Measurements from ENCODE around the gene GRIK4.
"Not testable (repeated sequence)": the region's sequence is repeated elsewhere in the genome, so short reads cannot be mapped to it uniquely, and the experiment has no call there.

Gene GRIK4

GRCh38 chr11:120974466-120974865 lies 462.9 kb downstream of the GRIK4 start:
- no peak for DNase-seq

DNA sequence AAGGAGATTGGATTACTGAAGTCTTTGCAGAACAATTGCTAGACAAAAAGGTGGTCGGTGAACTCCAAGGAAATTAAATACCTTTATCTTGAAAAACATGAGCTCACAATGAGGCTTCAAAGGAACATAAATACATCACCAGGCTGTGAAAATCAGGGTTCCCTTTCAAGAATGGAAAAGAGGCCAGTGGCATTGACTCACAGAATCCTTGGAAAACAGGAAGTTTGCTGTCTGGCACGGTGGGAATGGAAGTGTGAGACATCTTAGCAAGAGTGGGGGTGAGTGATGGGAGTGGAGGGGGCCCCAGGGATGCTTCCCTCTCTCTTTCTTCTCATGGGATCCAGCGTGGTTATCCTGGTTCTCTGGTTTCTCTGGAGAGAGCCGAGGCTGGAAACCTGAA lies 463.4 kb downstream of the GRIK4 start:
- no peak for DNase-seq

- DNase-seq, result no peak
Measured at GRCh38 chr11:120977266-120978137, 466.0 kb downstream of the GRIK4 start.

- DNase-seq, result no peak
Measured at GRCh38 chr11:120978701-120979100, 467.2 kb downstream of the GRIK4 start.

DNA sequence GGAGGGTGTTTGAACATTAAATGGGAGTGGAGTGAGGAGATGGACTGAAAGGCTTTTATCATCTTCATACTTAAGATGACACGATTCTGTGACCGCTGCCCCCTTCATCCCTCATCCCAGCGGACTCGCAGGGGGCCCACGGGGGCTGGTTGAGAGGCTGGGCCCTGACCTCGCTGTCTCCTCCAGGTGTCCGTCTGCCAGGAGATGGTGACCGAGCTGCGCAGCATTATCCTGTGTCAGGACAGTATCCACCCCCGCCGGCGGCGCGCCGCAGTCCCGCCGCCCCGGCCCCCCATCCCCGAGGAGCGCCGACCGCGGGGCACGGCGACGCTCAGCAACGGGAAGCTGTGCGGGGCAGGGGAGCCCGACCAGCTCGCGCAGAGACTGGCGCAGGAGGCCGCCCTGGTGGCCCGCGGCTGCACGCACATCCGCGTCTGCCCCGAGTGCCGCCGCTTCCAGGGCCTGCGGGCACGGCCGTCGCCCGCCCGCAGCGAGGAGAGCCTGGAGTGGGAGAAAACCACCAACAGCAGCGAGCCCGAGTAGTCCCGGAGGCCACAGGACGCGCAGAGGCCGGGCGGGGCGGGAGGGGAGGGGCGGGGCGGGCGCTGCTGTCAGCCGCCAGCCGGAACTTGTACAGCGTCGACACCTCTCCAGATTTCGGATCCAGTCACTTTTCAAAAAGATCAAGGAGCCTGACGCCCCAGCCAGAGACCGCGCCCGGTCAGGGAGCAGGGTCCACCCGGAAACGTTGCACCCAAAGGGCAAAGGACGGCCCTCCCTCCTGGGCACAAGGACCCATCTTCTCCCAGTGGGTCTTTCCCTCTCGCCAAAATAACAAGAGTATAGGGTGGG lies 474.4 kb downstream of the GRIK4 start:
- DNase-seq, result peak; percentile 5 to 11

DNA sequence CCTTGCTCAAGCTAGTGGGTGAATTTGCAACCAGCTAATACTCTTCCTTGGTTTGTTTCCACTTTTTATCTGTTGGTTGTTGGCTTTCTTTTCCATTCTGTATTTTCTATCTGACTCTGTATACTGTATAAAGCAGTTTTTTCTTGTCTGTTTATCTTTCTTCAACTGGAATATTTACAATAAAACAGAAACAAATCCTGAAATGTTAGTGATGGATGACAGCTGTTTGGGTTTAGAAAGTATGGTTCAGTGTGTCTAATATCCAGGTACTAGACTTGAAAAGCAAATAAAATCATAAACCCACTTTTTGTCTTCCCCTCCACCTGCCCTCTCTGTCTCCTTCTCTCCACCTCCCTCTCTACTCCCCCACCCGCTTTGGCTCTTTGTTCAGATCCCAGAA lies 477.1 kb downstream of the GRIK4 start:
- DNase-seq, result no peak

GRCh38 chr11:120991830-120992686 lies 480.5 kb downstream of the GRIK4 start:
- no peak for DNase-seq

- DNase-seq, result no peak
Measured at GRCh38 chr11:120994091-120994859, 482.7 kb downstream of the GRIK4 start.

- no peak for DNase-seq
Measured at GRCh38 chr11:120995184-120995583, 483.6 kb downstream of the GRIK4 start.

DNA sequence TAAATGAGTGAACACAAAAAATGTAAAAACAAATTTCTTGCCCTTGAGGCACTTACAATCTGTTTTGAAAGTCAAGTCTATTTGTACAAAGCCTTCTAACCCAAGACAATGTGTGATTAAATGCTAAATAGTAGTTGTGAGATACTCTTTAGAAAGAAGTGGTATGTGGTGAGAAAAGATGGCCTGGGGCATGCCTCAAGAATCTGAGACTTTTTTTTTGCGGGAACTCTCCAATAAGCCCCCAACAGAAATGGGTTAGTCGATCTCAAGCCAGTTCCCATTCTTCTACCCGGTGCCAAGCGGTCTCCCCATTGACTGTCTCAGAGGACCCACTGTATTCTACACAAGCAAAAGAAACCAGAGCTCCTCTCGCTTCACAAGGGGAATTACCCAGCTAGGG lies 485.4 kb downstream of the GRIK4 start:
- DNase-seq, result no peak

- DNase-seq, result no peak
Measured at GRCh38 chr11:120998581-120998980, 487.0 kb downstream of the GRIK4 start.

- DNase-seq, result no peak
Measured at GRCh38 chr11:121004206-121004840, 492.8 kb downstream of the GRIK4 start.

- no peak for DNase-seq
Measured at GRCh38 chr11:121006922-121007321, 495.4 kb downstream of the GRIK4 start.

GRCh38 chr11:121008551-121008950 lies 497.0 kb downstream of the GRIK4 start:
- no peak for DNase-seq

GRCh38 chr11:121012091-121012490 lies 500.5 kb downstream of the GRIK4 start:
- DNase-seq, result no peak

GRCh38 chr11:121018746-121019145 lies 507.2 kb downstream of the GRIK4 start:
- no peak for DNase-seq

- not testable (repeated sequence) for DNase-seq
Measured at GRCh38 chr11:121021718-121022117, 510.2 kb downstream of the GRIK4 start.

- DNase-seq, result peak; percentile 80 to 83
Measured at GRCh38 chr11:121023848-121024751, 512.6 kb downstream of the GRIK4 start, which contains the start of gene TBCEL. Gene TBCEL, plus strand, starts transcription at chr11:121024102. Its CDS starts 21,589 bp downstream, at chr11:121045691.

DNA sequence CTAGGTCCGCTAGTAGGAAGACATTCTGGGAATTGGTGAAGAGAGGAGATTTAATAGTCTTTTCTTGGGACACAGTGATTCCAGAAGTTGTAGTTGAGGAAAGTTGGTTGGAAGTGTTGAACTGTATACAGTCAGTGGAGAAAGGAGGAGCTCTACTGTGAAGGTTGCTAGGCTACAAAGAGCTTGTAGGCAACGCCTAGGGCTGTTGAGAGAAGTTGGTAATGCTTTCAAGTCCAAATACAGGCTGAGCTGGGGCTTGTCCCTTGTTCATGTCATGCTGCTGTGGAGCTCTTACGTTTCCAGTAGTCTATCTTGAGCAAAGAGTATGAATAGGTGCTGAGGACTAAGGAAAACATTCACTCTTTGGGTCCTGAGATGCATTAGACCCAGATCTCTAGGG lies 513.4 kb downstream of the GRIK4 start:
- DNase-seq, result no peak

DNA sequence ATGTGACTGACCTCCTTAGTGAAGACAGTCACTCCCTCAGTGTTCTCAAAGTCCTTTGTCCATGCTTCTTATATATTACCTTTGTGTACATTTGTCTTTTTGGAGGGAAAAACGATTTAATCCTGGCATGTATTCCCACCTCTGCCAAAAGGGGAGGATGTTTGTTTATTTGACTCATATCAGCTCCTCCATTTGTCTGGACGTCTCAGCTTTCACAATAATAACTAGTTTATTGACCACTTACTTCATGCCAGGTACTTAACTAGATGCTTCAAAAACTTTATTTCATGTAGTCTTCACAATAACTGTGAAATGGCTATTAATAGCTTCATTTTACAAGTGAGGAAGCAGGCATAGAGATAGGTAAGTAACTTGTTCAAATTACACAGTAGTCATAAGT lies 517.6 kb downstream of the GRIK4 start:
- no peak for DNase-seq
